ENCODE measurements around the gene NTHL1. TPM values are rescaled to one million over a fixed set of nuclear protein-coding genes. Genes with fewer than 3 reads are reported as not detected.

NTHL1 gene
- total and polyA plus RNA-seq, 9 of the 15 experiments (the other 6 are each of a cell fraction or from before 2014, with no cell fraction given), result 1.1 to 58.8 (median 17.6) TPM

GRCh38 chr16:2077696-2078095 is 30.1 kb upstream of the NTHL1 start:
- Histone ChIP-seq H3K4me2 (ENCODE audit: insufficient read depth, low read length) (no peak overlapping the region), H3K4me1 (replicated peaks in 1 of 2; ENCODE audit: control insufficient read depth in 2 of 2, insufficient read depth in 2 of 2, low read length in 2 of 2) (peaks cover 0 to 25% of the 10 kb centered on the region in 2 experiments; a peak in 2 of 5 replicates), H3K9ac (ENCODE audit: insufficient read depth in 1 of 2, low read depth in 2 of 2, low read length in 2 of 2) (no peak overlapping the region), H2AFZ (ENCODE audit: low read depth, low read length) (no peak overlapping the region), H3K27ac (ENCODE audit: extremely low read depth, low read depth, low read length) (no peak overlapping the region), H3K36me3 (ENCODE audit: control insufficient read depth, insufficient read depth, low read length) (peaks cover 52% of the 10 kb centered on the region; the same call in 1 of the 3 replicates), H3K79me2 (ENCODE audit: control insufficient read depth, insufficient read depth, low read length) (no peaks in the 10 kb centered on the region), H3K4me3 (no peak overlapping the region), H3K9me3 (replicated peaks; ENCODE audit: control insufficient read depth, insufficient read depth, low read depth, low read length) (no peaks in the 10 kb centered on the region), H3K9me1 (ENCODE audit: control insufficient read depth, insufficient read depth, low read length) (no peaks in the 10 kb centered on the region), H4K20me1 (replicated peaks; ENCODE audit: control insufficient read depth, insufficient read depth, low read length) (no peaks in the 10 kb centered on the region), H3K27me3 (ENCODE audit: control insufficient read depth in 2 of 2, insufficient read depth in 2 of 2, low read length in 2 of 2) (no peaks in the 10 kb centered on the region)
- WGBS (ENCODE audit: insufficient coverage, low coverage, missing lambda C conversion rate), result 83% methylated on average over 10 of the region's 21 CpGs
- ChIA-PET POLR2A (interaction anchor here (1.8 kb wide), 1 partner anchor 78 kb away, joined by 8 read pairs; the partner anchor contains the start of gene TRAF7), CTCF (ENCODE audit: low intra/inter-chr PET ratio) (no interaction called here)
- no peak for TF ChIP-seq CBFA2T2 (conservative IDR thresholded peaks at IDR 0.05)
- TF ChIP-seq CEBPG (CRISPR knock-in tag; IDR thresholded peaks at IDR 0.05), result no peak
- TF ChIP-seq CEBPG (tag; conservative IDR thresholded peaks at IDR 0.05 in 1 of 2, IDR thresholded peaks at IDR 0.05 in 1 of 2), result no peak
- TF ChIP-seq PHTF2 (CRISPR knock-in tag; IDR thresholded peaks at IDR 0.05), result no peak
- in situ Hi-C loops (cut with MboI) (no loop called here), intact Hi-C loops (cut with micrococcal nuclease) (no loop called here)
- ATAC-seq (no peak), FAIRE-seq (no peak), DNase-seq (ENCODE audit: extremely low read depth in 1 of 4, low spot score in 3 of 4) (no peak)
- BruUV-seq (replicated peaks), result no TSS peak

GRCh38 chr16:2077016-2077415 is 29.4 kb upstream of the NTHL1 start:
- in situ Hi-C loops (cut with MboI) (no loop called here), intact Hi-C loops (cut with micrococcal nuclease) (no loop called here)
- Histone ChIP-seq H3K9me1 (ENCODE audit: control insufficient read depth, insufficient read depth, low read length) (no peaks in the 10 kb centered on the region), H3K4me1 (replicated peaks in 1 of 2; ENCODE audit: control insufficient read depth in 2 of 2, insufficient read depth in 2 of 2, low read length in 2 of 2) (peaks cover 0 to 18% of the 10 kb centered on the region in 2 experiments; a peak in 2 of 5 replicates), H3K4me2 (ENCODE audit: insufficient read depth, low read length) (no peak overlapping the region), H3K27ac (ENCODE audit: extremely low read depth, low read depth, low read length) (no peak overlapping the region), H3K27me3 (ENCODE audit: control insufficient read depth in 2 of 2, insufficient read depth in 2 of 2, low read length in 2 of 2) (no peaks in the 10 kb centered on the region), H3K9ac (ENCODE audit: insufficient read depth in 1 of 2, low read depth in 2 of 2, low read length in 2 of 2) (no peak overlapping the region; a peak in 1 of 4 replicates), H3K79me2 (ENCODE audit: control insufficient read depth, insufficient read depth, low read length) (no peaks in the 10 kb centered on the region), H4K20me1 (replicated peaks; ENCODE audit: control insufficient read depth, insufficient read depth, low read length) (no peaks in the 10 kb centered on the region), H3K9me3 (replicated peaks; ENCODE audit: control insufficient read depth, insufficient read depth, low read depth, low read length) (no peaks in the 10 kb centered on the region), H3K36me3 (ENCODE audit: control insufficient read depth, insufficient read depth, low read length) (peaks cover 54% of the 10 kb centered on the region; the same call in 1 of the 3 replicates), H2AFZ (ENCODE audit: low read depth, low read length) (no peak overlapping the region), H3K4me3 (no peak overlapping the region)
- no peak for FAIRE-seq
- ChIA-PET CTCF (ENCODE audit: low intra/inter-chr PET ratio) (no interaction called here), POLR2A (no interaction called here)
- ATAC-seq, result no peak
- 85% methylated on average over 17 of the region's 17 CpGs for WGBS (ENCODE audit: insufficient coverage, low coverage, missing lambda C conversion rate)
- no TSS peak for BruUV-seq (replicated peaks)
- no peak for DNase-seq (ENCODE audit: extremely low read depth in 1 of 4, low spot score in 3 of 4)
- TF ChIP-seq CHD4 (IDR thresholded peaks at IDR 0.05; ENCODE audit: insufficient read depth, insufficient replicate concordance, low read depth, low read length, poor library complexity, severe bottlenecking) (no peak), ZFPM2 (CRISPR knock-in tag; IDR thresholded peaks at IDR 0.05) (no peak)

Data from K562 (cell line).